ENCODE measurements around the gene PPP1CB.

DNA sequence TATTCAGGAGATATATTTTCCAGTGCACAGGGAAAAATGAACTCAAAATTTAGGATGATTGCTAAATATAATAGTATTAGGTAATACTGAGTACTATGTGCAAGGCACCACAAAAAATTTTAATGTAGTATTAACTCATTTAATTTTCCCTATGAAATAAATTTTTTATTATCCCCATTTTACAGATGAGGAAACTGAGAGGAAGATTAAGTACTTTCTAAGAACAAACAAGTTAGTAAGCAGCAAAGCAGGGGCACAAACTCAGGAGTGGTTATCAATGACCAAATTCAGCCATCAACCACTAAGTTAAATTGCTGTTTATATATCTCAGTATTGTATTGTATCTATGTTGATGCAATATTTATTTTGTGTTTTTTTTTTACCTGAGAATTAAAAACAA, 73.2 kb downstream of the PPP1CB start:
- TF ChIP-seq CTCF (IDR thresholded peaks at IDR 0.05) = no peak
- TF ChIP-seq POLR2A (IDR thresholded peaks at IDR 0.05) = no peak
